ENCODE measurements around the gene INPP5E.

DNA sequence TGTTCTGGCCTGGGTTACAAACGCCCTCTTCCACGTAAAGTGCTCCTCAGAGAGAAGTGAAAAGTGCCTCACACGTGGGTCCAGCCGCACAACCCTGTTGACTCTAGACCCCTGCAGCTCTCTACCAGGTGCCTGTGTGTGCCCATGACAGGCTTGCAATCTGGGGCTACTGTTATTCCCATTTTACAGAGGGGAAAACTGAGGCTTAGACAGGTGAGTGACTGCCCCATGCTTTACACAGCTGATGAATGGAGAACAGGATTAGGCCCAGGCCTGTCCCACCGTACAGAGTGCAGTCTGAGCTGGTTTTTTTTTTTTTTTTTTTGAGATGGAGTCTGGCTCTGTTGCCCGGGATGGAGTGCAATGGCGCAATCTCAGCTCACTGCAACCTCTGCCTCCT lies 6.2 kb upstream of the INPP5E start:
- TF ChIP-seq, protein P1, sequence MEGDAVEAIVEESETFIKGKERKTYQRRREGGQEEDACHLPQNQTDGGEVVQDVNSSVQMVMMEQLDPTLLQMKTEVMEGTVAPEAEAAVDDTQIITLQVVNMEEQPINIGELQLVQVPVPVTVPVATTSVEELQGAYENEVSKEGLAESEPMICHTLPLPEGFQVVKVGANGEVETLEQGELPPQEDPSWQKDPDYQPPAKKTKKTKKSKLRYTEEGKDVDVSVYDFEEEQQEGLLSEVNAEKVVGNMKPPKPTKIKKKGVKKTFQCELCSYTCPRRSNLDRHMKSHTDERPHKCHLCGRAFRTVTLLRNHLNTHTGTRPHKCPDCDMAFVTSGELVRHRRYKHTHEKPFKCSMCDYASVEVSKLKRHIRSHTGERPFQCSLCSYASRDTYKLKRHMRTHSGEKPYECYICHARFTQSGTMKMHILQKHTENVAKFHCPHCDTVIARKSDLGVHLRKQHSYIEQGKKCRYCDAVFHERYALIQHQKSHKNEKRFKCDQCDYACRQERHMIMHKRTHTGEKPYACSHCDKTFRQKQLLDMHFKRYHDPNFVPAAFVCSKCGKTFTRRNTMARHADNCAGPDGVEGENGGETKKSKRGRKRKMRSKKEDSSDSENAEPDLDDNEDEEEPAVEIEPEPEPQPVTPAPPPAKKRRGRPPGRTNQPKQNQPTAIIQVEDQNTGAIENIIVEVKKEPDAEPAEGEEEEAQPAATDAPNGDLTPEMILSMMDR (conservative IDR thresholded peaks at IDR 0.05 in 1 of 2, IDR thresholded peaks at IDR 0.05 in 1 of 2; ENCODE audit: low read depth in 1 of 2, low read length in 2 of 2): no peak
- TF ChIP-seq EZH2 (IDR thresholded peaks at IDR 0.05; ENCODE audit: low read length, missing control alignments): no peak
